Measurements from ENCODE around the gene CNTNAP5. TPM values are rescaled to one million over a fixed set of nuclear protein-coding genes. Genes with fewer than 3 reads are reported as not detected.

Gene CNTNAP5
- total RNA-seq, 1 experiment from 2014 or later: not detected

DNA sequence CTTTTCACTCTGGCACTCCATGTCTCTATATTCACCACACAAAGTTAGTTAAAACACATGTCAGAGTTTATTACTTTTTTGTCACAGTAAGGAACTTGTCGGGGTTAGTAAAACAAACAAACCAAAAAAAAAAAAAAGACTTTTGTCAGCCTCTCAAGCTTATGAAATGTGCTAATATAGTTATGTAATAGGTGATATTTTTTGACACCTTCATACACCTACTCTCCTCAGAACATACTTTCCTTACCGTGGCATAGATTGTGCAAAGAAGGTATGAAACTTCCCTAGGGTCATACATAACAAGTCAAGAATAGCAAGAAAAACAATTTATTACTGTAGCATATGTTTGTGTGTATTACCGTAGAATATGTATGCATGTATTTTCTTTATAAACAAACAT is 633.3 kb downstream of the CNTNAP5 start:
- POLR2A ChIA-PET: no interaction called here
- DNase-seq (ENCODE audit: low read depth, low spot score) (no peak), ATAC-seq (no peak)
- no peak overlapping the region for H3K4me3 ChIP-seq (ENCODE audit: low read depth in 2 of 2, low read length in 2 of 2)
- BruUV-seq (replicated peaks): no TSS peak
- no peak overlapping the region for H3K27ac ChIP-seq (ENCODE audit: low read length)
- CTCF ChIA-PET: no interaction called here
- H3K36me3 ChIP-seq (ENCODE audit: control insufficient read depth, insufficient read depth, low read length): no peaks in the 10 kb centered on the region; the same call in 1 of the 2 replicates
- TF ChIP-seq, protein P1, sequence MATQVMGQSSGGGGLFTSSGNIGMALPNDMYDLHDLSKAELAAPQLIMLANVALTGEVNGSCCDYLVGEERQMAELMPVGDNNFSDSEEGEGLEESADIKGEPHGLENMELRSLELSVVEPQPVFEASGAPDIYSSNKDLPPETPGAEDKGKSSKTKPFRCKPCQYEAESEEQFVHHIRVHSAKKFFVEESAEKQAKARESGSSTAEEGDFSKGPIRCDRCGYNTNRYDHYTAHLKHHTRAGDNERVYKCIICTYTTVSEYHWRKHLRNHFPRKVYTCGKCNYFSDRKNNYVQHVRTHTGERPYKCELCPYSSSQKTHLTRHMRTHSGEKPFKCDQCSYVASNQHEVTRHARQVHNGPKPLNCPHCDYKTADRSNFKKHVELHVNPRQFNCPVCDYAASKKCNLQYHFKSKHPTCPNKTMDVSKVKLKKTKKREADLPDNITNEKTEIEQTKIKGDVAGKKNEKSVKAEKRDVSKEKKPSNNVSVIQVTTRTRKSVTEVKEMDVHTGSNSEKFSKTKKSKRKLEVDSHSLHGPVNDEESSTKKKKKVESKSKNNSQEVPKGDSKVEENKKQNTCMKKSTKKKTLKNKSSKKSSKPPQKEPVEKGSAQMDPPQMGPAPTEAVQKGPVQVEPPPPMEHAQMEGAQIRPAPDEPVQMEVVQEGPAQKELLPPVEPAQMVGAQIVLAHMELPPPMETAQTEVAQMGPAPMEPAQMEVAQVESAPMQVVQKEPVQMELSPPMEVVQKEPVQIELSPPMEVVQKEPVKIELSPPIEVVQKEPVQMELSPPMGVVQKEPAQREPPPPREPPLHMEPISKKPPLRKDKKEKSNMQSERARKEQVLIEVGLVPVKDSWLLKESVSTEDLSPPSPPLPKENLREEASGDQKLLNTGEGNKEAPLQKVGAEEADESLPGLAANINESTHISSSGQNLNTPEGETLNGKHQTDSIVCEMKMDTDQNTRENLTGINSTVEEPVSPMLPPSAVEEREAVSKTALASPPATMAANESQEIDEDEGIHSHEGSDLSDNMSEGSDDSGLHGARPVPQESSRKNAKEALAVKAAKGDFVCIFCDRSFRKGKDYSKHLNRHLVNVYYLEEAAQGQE (IDR thresholded peaks at IDR 0.05; ENCODE audit: insufficient read depth in 1 of 2, low read depth in 2 of 2, low read length in 1 of 2): no peak
- TF ChIP-seq TCF7L2 (IDR thresholded peaks at IDR 0.05; ENCODE audit: low read depth, low read length) (no peak), SIN3A (IDR thresholded peaks at IDR 0.05; ENCODE audit: borderline replicate concordance, insufficient read depth, low read depth, low read length) (no peak), POLR2AphosphoS5 (IDR thresholded peaks at IDR 0.05; ENCODE audit: low read depth, low read length) (no peak)
- TF ChIP-seq, protein P2, sequence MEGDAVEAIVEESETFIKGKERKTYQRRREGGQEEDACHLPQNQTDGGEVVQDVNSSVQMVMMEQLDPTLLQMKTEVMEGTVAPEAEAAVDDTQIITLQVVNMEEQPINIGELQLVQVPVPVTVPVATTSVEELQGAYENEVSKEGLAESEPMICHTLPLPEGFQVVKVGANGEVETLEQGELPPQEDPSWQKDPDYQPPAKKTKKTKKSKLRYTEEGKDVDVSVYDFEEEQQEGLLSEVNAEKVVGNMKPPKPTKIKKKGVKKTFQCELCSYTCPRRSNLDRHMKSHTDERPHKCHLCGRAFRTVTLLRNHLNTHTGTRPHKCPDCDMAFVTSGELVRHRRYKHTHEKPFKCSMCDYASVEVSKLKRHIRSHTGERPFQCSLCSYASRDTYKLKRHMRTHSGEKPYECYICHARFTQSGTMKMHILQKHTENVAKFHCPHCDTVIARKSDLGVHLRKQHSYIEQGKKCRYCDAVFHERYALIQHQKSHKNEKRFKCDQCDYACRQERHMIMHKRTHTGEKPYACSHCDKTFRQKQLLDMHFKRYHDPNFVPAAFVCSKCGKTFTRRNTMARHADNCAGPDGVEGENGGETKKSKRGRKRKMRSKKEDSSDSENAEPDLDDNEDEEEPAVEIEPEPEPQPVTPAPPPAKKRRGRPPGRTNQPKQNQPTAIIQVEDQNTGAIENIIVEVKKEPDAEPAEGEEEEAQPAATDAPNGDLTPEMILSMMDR (IDR thresholded peaks at IDR 0.05): no peak
- no peaks in the 10 kb centered on the region for H3K4me1 ChIP-seq (ENCODE audit: control insufficient read depth, insufficient read depth, low read length)
- H3K9me3 ChIP-seq (ENCODE audit: control insufficient read depth, insufficient read depth, low read depth, low read length): no peaks in the 10 kb centered on the region
- in situ Hi-C loops (cut with HindIII; ENCODE audit: low pct_unique_long_range_greater_than_20kb, low sequenced_read_pairs) (no loop called here), intact Hi-C loops (cut with micrococcal nuclease; ENCODE audit: unreplicated experiment) (no loop called here)
- H3K27me3 ChIP-seq (ENCODE audit: control insufficient read depth, insufficient read depth, low read length): no peaks in the 10 kb centered on the region

DNA sequence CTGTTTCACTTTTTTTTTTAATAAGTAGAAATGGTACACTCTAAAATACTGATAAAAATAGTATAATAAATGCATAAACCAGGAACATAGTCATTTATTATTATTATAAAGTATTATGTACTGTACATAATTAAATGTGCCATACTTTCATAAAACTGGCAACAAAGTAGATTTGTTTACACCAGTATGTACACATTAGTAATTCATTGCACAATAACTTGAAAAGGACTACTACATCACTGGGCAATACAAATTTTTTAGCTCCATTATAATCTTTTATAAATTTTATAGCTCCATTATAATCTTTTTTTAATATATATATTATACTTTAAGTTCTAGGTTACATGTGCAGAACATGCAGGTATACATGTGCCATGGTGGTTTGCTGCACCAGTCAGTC is 636.5 kb downstream of the CNTNAP5 start:
- no peak overlapping the region for H3K27ac ChIP-seq (ENCODE audit: low read length)
- intact Hi-C loops (cut with micrococcal nuclease; ENCODE audit: unreplicated experiment): no loop called here
- in situ Hi-C loops (cut with HindIII; ENCODE audit: low pct_unique_long_range_greater_than_20kb, low sequenced_read_pairs): no loop called here
- no peaks in the 10 kb centered on the region for H3K4me1 ChIP-seq (ENCODE audit: control insufficient read depth, insufficient read depth, low read length)
- H3K9me3 ChIP-seq (ENCODE audit: control insufficient read depth, insufficient read depth, low read depth, low read length): no peaks in the 10 kb centered on the region
- ATAC-seq (no peak), DNase-seq (ENCODE audit: low read depth, low spot score) (no peak)
- no peak overlapping the region for H3K4me3 ChIP-seq (ENCODE audit: low read depth in 2 of 2, low read length in 2 of 2)
- CTCF ChIA-PET: no interaction called here
- POLR2A ChIA-PET: no interaction called here
- TF ChIP-seq, protein P2 (IDR thresholded peaks at IDR 0.05): no peak
- TF ChIP-seq, protein P1 (IDR thresholded peaks at IDR 0.05; ENCODE audit: insufficient read depth in 1 of 2, low read depth in 2 of 2, low read length in 1 of 2): no peak
- TF ChIP-seq TCF7L2 (IDR thresholded peaks at IDR 0.05; ENCODE audit: low read depth, low read length): no peak
- no peak for TF ChIP-seq SIN3A (IDR thresholded peaks at IDR 0.05; ENCODE audit: borderline replicate concordance, insufficient read depth, low read depth, low read length)
- no peak for TF ChIP-seq POLR2AphosphoS5 (IDR thresholded peaks at IDR 0.05; ENCODE audit: low read depth, low read length)
- BruUV-seq (replicated peaks): no TSS peak
- H3K36me3 ChIP-seq (ENCODE audit: control insufficient read depth, insufficient read depth, low read length): no peaks in the 10 kb centered on the region; the same call in 1 of the 2 replicates
- H3K27me3 ChIP-seq (ENCODE audit: control insufficient read depth, insufficient read depth, low read length): no peaks in the 10 kb centered on the region
